ENCODE results near the gene MEGF11. TPM values are rescaled to one million over a fixed set of nuclear protein-coding genes. Genes with fewer than 3 reads are reported as not detected.

Gene MEGF11
- polyA plus RNA-seq, 3 donors = not detected

DNA sequence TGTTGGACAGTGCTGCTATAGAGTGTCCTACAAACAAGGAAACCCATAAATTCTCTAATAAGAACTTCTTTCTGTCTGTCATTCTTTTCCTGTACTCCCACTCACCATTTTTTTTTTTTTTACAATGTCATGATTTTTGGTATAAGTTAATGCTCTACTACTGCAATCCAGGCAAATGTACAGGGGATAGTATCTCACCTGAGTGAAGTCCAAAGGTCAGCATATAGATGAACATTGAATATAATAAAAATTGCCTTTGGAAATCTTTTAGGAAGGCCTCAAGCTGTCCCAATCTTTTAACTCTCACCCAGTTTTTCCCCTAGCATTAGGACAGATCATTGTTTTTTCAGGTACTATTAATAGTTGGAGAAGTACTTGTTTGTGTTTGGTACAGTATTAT is 405.6 kb downstream of the MEGF11 start:
- TF ChIP-seq, protein P1, sequence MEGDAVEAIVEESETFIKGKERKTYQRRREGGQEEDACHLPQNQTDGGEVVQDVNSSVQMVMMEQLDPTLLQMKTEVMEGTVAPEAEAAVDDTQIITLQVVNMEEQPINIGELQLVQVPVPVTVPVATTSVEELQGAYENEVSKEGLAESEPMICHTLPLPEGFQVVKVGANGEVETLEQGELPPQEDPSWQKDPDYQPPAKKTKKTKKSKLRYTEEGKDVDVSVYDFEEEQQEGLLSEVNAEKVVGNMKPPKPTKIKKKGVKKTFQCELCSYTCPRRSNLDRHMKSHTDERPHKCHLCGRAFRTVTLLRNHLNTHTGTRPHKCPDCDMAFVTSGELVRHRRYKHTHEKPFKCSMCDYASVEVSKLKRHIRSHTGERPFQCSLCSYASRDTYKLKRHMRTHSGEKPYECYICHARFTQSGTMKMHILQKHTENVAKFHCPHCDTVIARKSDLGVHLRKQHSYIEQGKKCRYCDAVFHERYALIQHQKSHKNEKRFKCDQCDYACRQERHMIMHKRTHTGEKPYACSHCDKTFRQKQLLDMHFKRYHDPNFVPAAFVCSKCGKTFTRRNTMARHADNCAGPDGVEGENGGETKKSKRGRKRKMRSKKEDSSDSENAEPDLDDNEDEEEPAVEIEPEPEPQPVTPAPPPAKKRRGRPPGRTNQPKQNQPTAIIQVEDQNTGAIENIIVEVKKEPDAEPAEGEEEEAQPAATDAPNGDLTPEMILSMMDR (IDR thresholded peaks at IDR 0.05) = no peak
- Histone ChIP-seq H3K9ac (ENCODE audit: insufficient read depth, low read length, poor library complexity, severe bottlenecking) (no peak overlapping the region), H3K9me3 (replicated peaks in 1 of 2; ENCODE audit: control insufficient read depth in 1 of 2, insufficient read depth in 1 of 2, low read length in 2 of 2) (no peaks in the 10 kb centered on the region), H3K27me3 (ENCODE audit: control insufficient read depth in 2 of 2, insufficient read depth in 2 of 2, low read length in 2 of 2) (no peaks in the 10 kb centered on the region), H4K20me1 (ENCODE audit: insufficient read depth, low read length) (no peaks in the 10 kb centered on the region), H3K4me1 (ENCODE audit: control insufficient read depth in 1 of 2, insufficient read depth in 2 of 2, low read length in 2 of 2) (no peaks in the 10 kb centered on the region), H3K36me3 (replicated peaks in 1 of 2; ENCODE audit: control insufficient read depth in 1 of 2, insufficient read depth in 2 of 2, low read length in 2 of 2) (no peaks in the 10 kb centered on the region), H3K27ac (ENCODE audit: low read depth in 1 of 2, low read length in 2 of 2) (no peak overlapping the region), H3K4me3 (replicated peaks in 1 of 3; ENCODE audit: low read depth in 2 of 3, low read length in 3 of 3) (no peak overlapping the region), H3K79me2 (ENCODE audit: insufficient read depth, low read length) (no peaks in the 10 kb centered on the region), H3K4me2 (replicated peaks; ENCODE audit: extremely low read depth, low read length, poor library complexity, severe bottlenecking) (no peak overlapping the region), H2AFZ (ENCODE audit: insufficient read depth, low read depth, low read length, poor library complexity, severe bottlenecking) (no peak overlapping the region)
- H3K4me3 Mint-ChIP-seq = no peak overlapping the region
- peaks cover 5% of the 10 kb centered on the region for H3K4me1 Mint-ChIP-seq
- peaks cover 0 to 3% (median 0%) of the 10 kb centered on the region in 3 donors for H3K27me3 Mint-ChIP-seq (ENCODE audit: low read depth in 3 of 3)
- H3K36me3 Mint-ChIP-seq = no peaks in the 10 kb centered on the region
- no peak overlapping the region for H3K27ac Mint-ChIP-seq
- DNase-seq = no peak
- intact Hi-C loops (cut with micrococcal nuclease) = no loop called here
- H3K9me3 Mint-ChIP-seq = peaks cover 0 to 4% (median 0%) of the 10 kb centered on the region in 7 donors

GRCh38 chr15:65845826-65846519 is 407.6 kb downstream of the MEGF11 start:
- H3K9me3 Mint-ChIP-seq = peaks cover 0 to 4% (median 0%) of the 10 kb centered on the region in 7 donors
- no peaks in the 10 kb centered on the region for H3K27me3 ChIP-seq (ENCODE audit: control insufficient read depth in 2 of 2, insufficient read depth in 2 of 2, low read length in 2 of 2)
- no peak for DNase-seq
- H3K4me1 Mint-ChIP-seq = peaks cover 13% of the 10 kb centered on the region
- no peak overlapping the region for H2AFZ ChIP-seq (ENCODE audit: insufficient read depth, low read depth, low read length, poor library complexity, severe bottlenecking)
- H3K9ac ChIP-seq (ENCODE audit: insufficient read depth, low read length, poor library complexity, severe bottlenecking) = no peak overlapping the region
- H3K4me2 ChIP-seq (replicated peaks; ENCODE audit: extremely low read depth, low read length, poor library complexity, severe bottlenecking) = no peak overlapping the region
- no peaks in the 10 kb centered on the region for H4K20me1 ChIP-seq (ENCODE audit: insufficient read depth, low read length)
- no peak overlapping the region for H3K27ac Mint-ChIP-seq
- no peaks in the 10 kb centered on the region for H3K9me3 ChIP-seq (replicated peaks in 1 of 2; ENCODE audit: control insufficient read depth in 1 of 2, insufficient read depth in 1 of 2, low read length in 2 of 2)
- no peaks in the 10 kb centered on the region for H3K79me2 ChIP-seq (ENCODE audit: insufficient read depth, low read length)
- H3K27ac ChIP-seq (ENCODE audit: low read depth in 1 of 2, low read length in 2 of 2) = no peak overlapping the region
- no peak overlapping the region for H3K4me3 ChIP-seq (replicated peaks in 1 of 3; ENCODE audit: low read depth in 2 of 3, low read length in 3 of 3)
- no peaks in the 10 kb centered on the region for H3K36me3 Mint-ChIP-seq
- TF ChIP-seq, protein P1 (IDR thresholded peaks at IDR 0.05) = no peak
- intact Hi-C loops (cut with micrococcal nuclease) = no loop called here
- H3K36me3 ChIP-seq (replicated peaks in 1 of 2; ENCODE audit: control insufficient read depth in 1 of 2, insufficient read depth in 2 of 2, low read length in 2 of 2) = no peaks in the 10 kb centered on the region
- H3K27me3 Mint-ChIP-seq (ENCODE audit: low read depth in 3 of 3) = peaks cover 0 to 3% (median 0%) of the 10 kb centered on the region in 3 donors
- H3K4me1 ChIP-seq (ENCODE audit: control insufficient read depth in 1 of 2, insufficient read depth in 2 of 2, low read length in 2 of 2) = peaks cover 10 to 13% of the 10 kb centered on the region in 2 donors
- WGBS (ENCODE audit: insufficient coverage) = 91% methylated on average over 5 of the region's 9 CpGs
- H3K4me3 Mint-ChIP-seq = no peak overlapping the region

Small RNA genes within 50 kb of the gene (small RNA-seq; reads per million reads assigned to genes)
- gene MIR4311 (ENCODE audit: insufficient read length, low read depth) = not detected

Other genes starting within 250 kb of the MEGF11 start
- 10 to 100 TPM; 13.2 to 17.0 (median 13.6) TPM for gene DIS3L, start 39.8 kb upstream of the MEGF11 start, polyA plus RNA-seq
- 1 to 10 TPM; 1.4 to 4.0 (median 3.7) TPM for gene TIPIN, start 102.9 kb upstream of the MEGF11 start, polyA plus RNA-seq
- 10 to 100 TPM; 41.3 to 71.1 (median 64.5) TPM for gene MAP2K1, start 133.2 kb upstream of the MEGF11 start, polyA plus RNA-seq
- gene SNAPC5, start 244.0 kb upstream of the MEGF11 start, polyA plus RNA-seq = 10 to 100 TPM; 15.6 to 32.5 (median 30.2) TPM